AML-193 (cell line): ENCODE data around the gene TP73.
A peak's percentile ranks its signal among the peaks of the same experiment; 100 is the strongest.

Experiments used
- DNase-seq, 2 experiments: peaks; one replicate each; lab custom pipeline; 2025; lab: John Stamatoyannopoulos, UW

The TP73 gene

GRCh38 chr1:3708791-3709190 is 56.5 kb downstream of the TP73 start:
- no peak for DNase-seq

- DNase-seq = no peak
Measured at GRCh38 chr1:3710251-3710650, 57.9 kb downstream of the TP73 start.

- no peak for DNase-seq
Measured at GRCh38 chr1:3711381-3711779, 59.1 kb downstream of the TP73 start.

GRCh38 chr1:3711780-3712451 is 59.6 kb downstream of the TP73 start:
- no peak for DNase-seq

GRCh38 chr1:3712573-3713535 is 60.5 kb downstream of the TP73 start:
- no peak for DNase-seq

- DNase-seq = no peak
Measured at GRCh38 chr1:3713840-3714239, 61.5 kb downstream of the TP73 start.

GRCh38 chr1:3714284-3714741 is 62.0 kb downstream of the TP73 start:
- no peak for DNase-seq

GRCh38 chr1:3714814-3715213 is 62.5 kb downstream of the TP73 start:
- DNase-seq = no peak

GRCh38 chr1:3716351-3716750 is 64.0 kb downstream of the TP73 start:
- no peak for DNase-seq

- DNase-seq = no peak
Measured at GRCh38 chr1:3717041-3717714, 64.9 kb downstream of the TP73 start.

- no peak for DNase-seq
Measured at GRCh38 chr1:3717715-3718601, 65.6 kb downstream of the TP73 start.

GRCh38 chr1:3718764-3719163 is 66.4 kb downstream of the TP73 start:
- no peak for DNase-seq

GRCh38 chr1:3721955-3722465 is 69.7 kb downstream of the TP73 start:
- DNase-seq = no peak

- no peak for DNase-seq
Measured at GRCh38 chr1:3722846-3723245, 70.5 kb downstream of the TP73 start.

GRCh38 chr1:3724416-3725030 is 72.2 kb downstream of the TP73 start:
- DNase-seq = peak; percentile 41 to 59

- DNase-seq = no peak
Measured at GRCh38 chr1:3725366-3725765, 73.0 kb downstream of the TP73 start.

- peak; percentile 21 to 25 for DNase-seq
Measured at GRCh38 chr1:3727042-3727824, 74.9 kb downstream of the TP73 start.

- no peak for DNase-seq
Measured at GRCh38 chr1:3727825-3728776, 75.8 kb downstream of the TP73 start.
